GM19397 (cell line): ENCODE measurements around the gene SERINC3.
A peak's percentile ranks its signal among the peaks of the same experiment; 100 is the strongest.
"Not testable (repeated sequence)": the region's sequence is repeated elsewhere in the genome, so short reads cannot be mapped to it uniquely, and the experiment has no call there.

ENCODE experiments used
- ATAC-seq: cut with Tn5 transposase; IDR thresholded peaks from one replicate; pipeline ENCODE4 v1.9.1; 2021; ENCODE audit warnings: mild to moderate bottlenecking, moderate library complexity; ENCODE audit not compliant: unreplicated experiment

The SERINC3 gene

DNA sequence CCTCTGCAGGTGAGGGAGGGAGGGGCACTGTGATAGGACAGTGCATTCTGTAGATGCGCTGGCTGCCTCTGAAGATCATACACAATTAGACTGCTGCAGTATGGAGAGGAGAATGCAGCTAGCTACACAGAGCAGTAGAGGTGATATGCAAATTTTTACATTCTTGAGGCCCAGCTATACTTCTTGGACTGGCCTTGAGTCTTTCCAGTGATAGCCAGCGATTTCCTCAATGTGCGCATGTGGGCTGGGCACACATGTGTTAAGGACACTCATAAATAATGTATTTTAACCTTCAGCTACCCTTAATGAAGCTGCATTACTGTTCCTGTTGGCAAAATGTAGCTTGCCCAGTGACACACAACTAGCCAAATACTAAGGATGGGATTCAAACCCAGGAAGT is 27.2 kb downstream of the SERINC3 start:
- ATAC-seq = no peak

- no peak for ATAC-seq
Measured at GRCh38 chr20:44494266-44494665, 27.6 kb downstream of the SERINC3 start.

GRCh38 chr20:44491635-44492395 is 30.1 kb downstream of the SERINC3 start:
- no peak for ATAC-seq

- no peak for ATAC-seq
Measured at GRCh38 chr20:44489931-44490330, 31.9 kb downstream of the SERINC3 start.

DNA sequence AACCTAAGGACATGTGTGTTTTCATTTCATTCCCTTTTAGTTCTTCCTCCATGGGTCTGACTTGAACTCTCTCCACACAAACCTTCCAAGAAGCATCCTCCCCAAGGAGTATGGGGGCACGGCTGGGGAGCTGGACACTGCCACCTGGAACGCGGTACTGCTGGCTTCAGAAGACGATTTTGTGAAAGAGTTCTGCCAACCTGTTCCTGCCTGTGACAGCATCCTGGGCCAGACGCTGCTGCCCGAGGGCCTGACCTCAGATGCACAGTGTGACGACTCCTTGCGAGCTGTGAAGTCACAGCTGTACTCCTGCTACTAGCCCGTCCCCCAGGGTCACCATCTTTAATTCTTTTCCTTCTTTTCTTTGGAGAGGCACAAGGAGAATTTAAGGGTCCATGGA is 32.6 kb downstream of the SERINC3 start:
- ATAC-seq = no peak

GRCh38 chr20:44488551-44488950 is 33.3 kb downstream of the SERINC3 start:
- no peak for ATAC-seq

GRCh38 chr20:44485830-44486198 is 36.1 kb downstream of the SERINC3 start:
- ATAC-seq = no peak

DNA sequence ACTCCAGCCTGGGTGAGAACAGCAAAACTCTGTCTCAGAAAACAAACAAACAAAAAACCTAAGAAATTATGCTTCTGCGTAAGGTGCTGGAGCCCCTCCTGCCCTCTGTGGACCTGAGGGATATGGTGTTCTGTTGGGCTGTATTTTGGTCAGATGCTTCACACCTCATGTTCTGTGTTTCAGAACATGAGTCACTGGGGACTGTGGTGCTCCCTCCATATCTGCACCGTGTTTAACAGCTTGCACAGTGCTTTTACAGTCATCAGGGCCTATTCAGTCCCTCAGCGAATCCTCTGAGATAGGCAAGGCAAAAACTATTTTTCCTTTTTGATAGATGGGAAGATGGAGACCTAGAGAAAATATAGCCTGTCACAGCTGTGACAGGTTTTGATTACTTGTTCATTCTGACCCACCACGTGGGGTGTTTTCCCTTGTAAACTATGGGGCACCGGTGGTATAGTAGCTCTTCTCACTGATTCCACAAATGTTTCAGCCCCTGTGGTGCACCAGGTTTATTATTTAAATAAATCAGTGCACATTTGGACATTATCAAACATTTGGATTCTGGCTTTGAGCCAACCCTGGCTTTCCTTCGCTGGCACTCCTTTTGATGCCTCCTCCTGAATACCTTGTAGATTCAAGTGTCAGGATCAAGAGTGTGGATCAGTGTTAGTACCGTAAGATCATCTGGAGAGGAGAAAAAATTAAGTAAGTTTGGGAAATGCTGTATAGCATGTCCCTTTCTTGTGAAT is 36.6 kb downstream of the SERINC3 start:
- no peak for ATAC-seq

DNA sequence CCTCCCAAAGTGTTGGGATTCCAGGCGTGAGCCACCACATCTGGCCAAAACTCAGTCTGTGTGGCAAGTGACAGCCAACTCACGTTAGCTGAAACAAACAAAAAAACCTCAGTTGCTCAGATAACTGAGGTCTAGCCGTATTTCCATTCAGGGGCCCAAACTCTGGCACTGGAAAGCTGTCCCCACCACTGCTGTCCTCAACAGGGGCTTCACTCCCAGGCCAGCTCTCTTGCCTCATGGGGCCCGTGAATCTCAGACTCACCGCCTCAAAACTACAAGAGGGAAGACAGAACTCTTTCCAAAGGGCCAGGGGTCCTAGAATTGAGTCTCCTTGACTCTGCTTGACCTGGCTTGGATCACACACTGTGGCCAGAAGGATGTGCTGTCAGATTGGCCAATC is 38.8 kb downstream of the SERINC3 start:
- ATAC-seq = no peak

- no peak for ATAC-seq
Measured at GRCh38 chr20:44481719-44482416, 40.0 kb downstream of the SERINC3 start.

GRCh38 chr20:44480097-44480496 is 41.8 kb downstream of the SERINC3 start:
- no peak for ATAC-seq

- ATAC-seq = no peak
Measured at GRCh38 chr20:44479643-44480042, 42.2 kb downstream of the SERINC3 start.

DNA sequence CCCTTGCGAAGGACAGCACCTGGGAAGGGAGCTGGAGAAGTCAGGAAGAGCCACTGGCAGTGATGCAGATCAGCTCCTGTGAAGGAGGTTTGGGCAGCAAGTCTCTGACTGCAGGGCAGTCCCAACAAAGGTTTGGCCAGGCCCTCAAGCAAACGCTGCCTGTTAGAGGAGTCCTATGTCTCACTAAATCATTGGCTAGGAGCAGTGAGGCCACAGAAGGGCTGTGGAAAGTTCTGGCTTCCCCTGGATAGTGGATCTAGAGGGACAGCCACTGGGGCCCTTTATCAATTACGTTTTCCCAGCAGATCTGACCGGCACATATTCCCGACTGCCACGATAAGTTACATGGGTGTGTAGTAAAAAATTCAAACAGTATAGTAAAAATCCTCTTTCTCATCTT is 43.7 kb downstream of the SERINC3 start:
- ATAC-seq = no peak

DNA sequence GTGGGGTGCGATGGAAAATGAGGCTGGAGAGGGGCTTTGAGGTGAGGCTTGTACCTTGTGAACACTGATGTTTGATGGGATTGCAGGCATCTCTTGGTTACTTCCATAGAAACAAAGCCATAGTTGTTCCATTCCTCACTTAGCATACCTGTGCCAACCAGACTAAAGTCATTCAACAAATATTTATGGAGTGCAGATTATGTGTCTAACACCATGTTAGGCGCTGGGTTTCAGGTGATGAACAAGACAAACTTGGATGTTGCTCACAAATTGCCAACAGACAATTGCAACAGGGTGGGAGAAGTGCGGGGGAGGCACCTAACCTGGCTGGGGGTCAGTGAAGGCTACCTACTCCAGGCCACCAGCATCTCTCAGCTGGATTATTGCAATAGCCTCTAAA is 44.7 kb downstream of the SERINC3 start:
- no peak for ATAC-seq

GRCh38 chr20:44475694-44476560 is 45.9 kb downstream of the SERINC3 start, which contains the start of gene TTPAL:
Gene TTPAL, plus strand, starts transcription at chr20:44475874. Its CDS starts 4,126 bp downstream, at chr20:44480000.
- ATAC-seq = peak; percentile 93

- no peak for ATAC-seq
Measured at GRCh38 chr20:44475372-44475693, 46.5 kb downstream of the SERINC3 start.

- ATAC-seq = not testable (repeated sequence)
Measured at GRCh38 chr20:44472283-44472682, 49.6 kb downstream of the SERINC3 start.

- ATAC-seq = no peak
Measured at GRCh38 chr20:44471481-44471882, 50.4 kb downstream of the SERINC3 start.

DNA sequence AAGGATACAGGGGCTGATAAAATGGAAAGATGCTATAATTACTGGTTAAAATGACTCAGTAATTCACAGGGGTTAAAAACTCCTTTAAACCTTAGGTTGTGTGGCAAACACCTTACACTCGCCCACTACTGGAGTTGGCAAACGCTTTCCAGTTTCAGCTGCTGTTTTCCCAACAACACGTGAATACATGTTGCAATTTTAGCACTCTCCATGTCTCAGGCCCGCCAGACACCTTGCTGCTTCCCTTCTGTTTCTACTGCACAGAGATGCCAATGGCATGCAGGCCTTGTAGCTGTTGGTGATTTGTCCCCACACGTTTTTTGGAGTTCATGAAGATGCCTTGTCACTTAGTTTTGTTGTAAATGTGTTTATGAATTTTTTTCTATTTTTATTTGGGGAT is 51.5 kb downstream of the SERINC3 start:
- no peak for ATAC-seq

DNA sequence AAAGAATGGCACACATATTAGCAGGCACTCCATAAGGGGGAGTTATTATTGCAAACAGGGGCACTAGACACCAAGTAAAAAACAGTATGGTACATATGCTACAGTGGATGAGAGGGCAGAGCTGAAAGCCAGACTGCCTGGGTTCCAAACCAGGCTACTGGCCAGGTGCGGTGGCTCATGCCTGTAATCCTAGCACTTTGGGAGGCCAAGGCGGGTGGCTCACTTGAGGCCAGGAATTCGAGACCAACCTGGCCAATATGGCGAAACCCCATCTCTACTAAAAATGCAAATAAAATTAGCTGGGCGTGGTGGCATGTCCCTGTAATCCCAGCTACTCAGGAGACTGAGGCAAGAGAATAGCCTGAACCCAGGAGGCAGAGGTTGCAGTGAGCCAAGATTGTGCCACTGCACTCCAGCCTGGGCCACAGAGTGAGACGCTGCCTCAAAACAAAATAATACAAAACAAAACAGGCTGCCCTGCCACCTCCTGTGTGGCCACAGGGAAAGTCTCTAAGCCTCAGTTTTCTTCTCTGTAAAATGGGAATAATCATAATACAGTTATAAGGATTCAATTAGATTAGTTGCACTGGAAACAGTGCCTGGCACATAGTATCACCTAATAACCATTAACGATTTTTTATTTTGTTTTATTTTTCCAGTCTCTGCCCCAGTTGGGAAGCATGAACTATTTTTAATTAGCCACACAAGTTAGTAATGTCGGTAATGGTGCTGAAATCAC is 53.7 kb downstream of the SERINC3 start:
- no peak for ATAC-seq
